Rectal smooth muscle tissue (tissue), 1 donor: ENCODE measurements around the gene FNDC3B.

ENCODE experiments used
- H3K27ac ChIP-seq: one replicate; pipeline ENCODE4 v1.7.0; 2013; ENCODE audit warnings: low read depth, low read length, inconsistent platforms
- H3K27me3 ChIP-seq: one replicate; pipeline ENCODE4 v1.7.0; 2013; ENCODE audit warnings: low read length; ENCODE audit not compliant: control insufficient read depth, insufficient read depth
- H3K36me3 ChIP-seq: one replicate; pipeline ENCODE4 v1.7.0; 2013; ENCODE audit warnings: low read length; ENCODE audit not compliant: control insufficient read depth, insufficient read depth
- H3K4me1 ChIP-seq: one replicate; pipeline ENCODE4 v1.7.0; 2013; ENCODE audit warnings: low read length; ENCODE audit not compliant: control insufficient read depth, insufficient read depth
- H3K4me3 ChIP-seq: one replicate; pipeline ENCODE4 v1.7.0; 2013; ENCODE audit warnings: low read length
- H3K9ac ChIP-seq: one replicate; pipeline ENCODE4 v1.7.0; 2013; ENCODE audit warnings: low read length

Gene FNDC3B

GRCh38 chr3:172159962-172160538 is 120.7 kb downstream of the FNDC3B start:
- peaks cover 12% of the 10 kb centered on the region for H3K4me1 ChIP-seq
- H3K27me3 ChIP-seq = no peaks in the 10 kb centered on the region
- no peak overlapping the region for H3K27ac ChIP-seq
- H3K4me3 ChIP-seq = no peak overlapping the region
- H3K9ac ChIP-seq = no peak overlapping the region
- no peaks in the 10 kb centered on the region for H3K36me3 ChIP-seq

- Histone ChIP-seq H3K36me3 (no peaks in the 10 kb centered on the region), H3K4me1 (peaks cover 5% of the 10 kb centered on the region), H3K4me3 (no peak overlapping the region), H3K9ac (no peak overlapping the region), H3K27me3 (no peaks in the 10 kb centered on the region), H3K27ac (no peak overlapping the region)
These were observed 121.9 kb downstream of the FNDC3B start for GRCh38 chr3:172161133-172161789.

GRCh38 chr3:172161959-172162358 is 122.6 kb downstream of the FNDC3B start:
- H3K27ac ChIP-seq = no peak overlapping the region
- no peak overlapping the region for H3K9ac ChIP-seq
- peaks cover 4% of the 10 kb centered on the region for H3K4me1 ChIP-seq
- no peaks in the 10 kb centered on the region for H3K36me3 ChIP-seq
- no peak overlapping the region for H3K4me3 ChIP-seq
- H3K27me3 ChIP-seq = no peaks in the 10 kb centered on the region

GRCh38 chr3:172163320-172163719 is 123.9 kb downstream of the FNDC3B start:
- no peak overlapping the region for H3K4me3 ChIP-seq
- H3K27me3 ChIP-seq = no peaks in the 10 kb centered on the region
- no peak overlapping the region for H3K27ac ChIP-seq
- H3K4me1 ChIP-seq = peaks cover 4% of the 10 kb centered on the region
- no peak overlapping the region for H3K9ac ChIP-seq
- H3K36me3 ChIP-seq = no peaks in the 10 kb centered on the region

GRCh38 chr3:172164620-172165362 is 125.4 kb downstream of the FNDC3B start:
- no peak overlapping the region for H3K27ac ChIP-seq
- H3K4me3 ChIP-seq = no peak overlapping the region
- H3K36me3 ChIP-seq = no peaks in the 10 kb centered on the region
- peaks cover 7% of the 10 kb centered on the region for H3K4me1 ChIP-seq
- H3K27me3 ChIP-seq = no peaks in the 10 kb centered on the region
- no peak overlapping the region for H3K9ac ChIP-seq

- Histone ChIP-seq H3K4me1 (peaks cover 3% of the 10 kb centered on the region), H3K27ac (no peak overlapping the region), H3K36me3 (no peaks in the 10 kb centered on the region), H3K27me3 (no peaks in the 10 kb centered on the region), H3K9ac (no peak overlapping the region), H3K4me3 (no peak overlapping the region)
These were observed 126.9 kb downstream of the FNDC3B start for GRCh38 chr3:172166261-172166660.

- no peaks in the 10 kb centered on the region for H3K36me3 ChIP-seq
- H3K4me3 ChIP-seq = no peak overlapping the region
- no peak overlapping the region for H3K9ac ChIP-seq
- no peaks in the 10 kb centered on the region for H3K27me3 ChIP-seq
- H3K4me1 ChIP-seq = peaks cover 3% of the 10 kb centered on the region
- H3K27ac ChIP-seq = no peak overlapping the region
These were observed 127.5 kb downstream of the FNDC3B start for GRCh38 chr3:172166890-172167289.

GRCh38 chr3:172167892-172168648 is 128.7 kb downstream of the FNDC3B start:
- Histone ChIP-seq H3K27me3 (no peaks in the 10 kb centered on the region), H3K9ac (no peak overlapping the region)

GRCh38 chr3:172170073-172170709 is 130.8 kb downstream of the FNDC3B start:
- Histone ChIP-seq H3K9ac (no peak overlapping the region), H3K27ac (no peak overlapping the region), H3K36me3 (no peaks in the 10 kb centered on the region), H3K4me1 (peaks cover 9% of the 10 kb centered on the region), H3K27me3 (no peaks in the 10 kb centered on the region), H3K4me3 (no peak overlapping the region)

More at GRCh38 chr3:172167892-172168648, 128.7 kb downstream of the FNDC3B start:
- Histone ChIP-seq H3K27ac (no peak overlapping the region), H3K36me3 (no peaks in the 10 kb centered on the region), H3K4me1 (peaks cover 7% of the 10 kb centered on the region), H3K4me3 (no peak overlapping the region)

GRCh38 chr3:172170841-172171240 is 131.5 kb downstream of the FNDC3B start:
- Histone ChIP-seq H3K27ac (no peak overlapping the region), H3K36me3 (no peaks in the 10 kb centered on the region), H3K4me1 (peaks cover 9% of the 10 kb centered on the region), H3K4me3 (no peak overlapping the region), H3K9ac (no peak overlapping the region), H3K27me3 (no peaks in the 10 kb centered on the region)

- Histone ChIP-seq H3K9ac (no peak overlapping the region), H3K27me3 (no peaks in the 10 kb centered on the region), H3K4me3 (no peak overlapping the region), H3K27ac (no peak overlapping the region), H3K4me1 (peaks cover 9% of the 10 kb centered on the region), H3K36me3 (no peaks in the 10 kb centered on the region)
These were observed 132.2 kb downstream of the FNDC3B start for GRCh38 chr3:172171396-172172075.
